WTC11 (cell line): Measurements from ENCODE around the gene MT1B. TPM values are rescaled to one million over a fixed set of nuclear protein-coding genes. Genes with fewer than 3 reads are reported as not detected.

Source experiments
- ATAC-seq: fragments of 200-7000 bp; cut with Tn5 transposase; 2 replicates; pipeline ENCODE4 v1.10.0; 2021; ENCODE audit warnings: mild to moderate bottlenecking, moderate library complexity
- CTCF ChIA-PET: fragments of 300-600 bp; sonication (Branson Sonifier 250); formaldehyde crosslinking; loops from one replicate; lab custom pipeline; 2021; ENCODE audit warnings: antibody characterized with exemption; lab: Charles Lee
- POLR2A ChIA-PET: fragments of 350-600 bp; sonication (Branson Sonifier 250); formaldehyde crosslinking; loops from one replicate; lab custom pipeline; 2021; ENCODE audit warnings: antibody characterized with exemption; lab: Charles Lee
- DNase-seq: peaks from one replicate; pipeline ENCODE4 v3.0.0; 2021; ENCODE audit warnings: low spot score
- H3K27ac Mint-ChIP-seq: 2 replicates; pipeline ENCODE4 v1.8.0; 2021; ENCODE audit warnings: mixed read lengths
- H3K27me3 Mint-ChIP-seq: 2 replicates; pipeline ENCODE4 v1.8.0; 2021; ENCODE audit warnings: low read depth, mild to moderate bottlenecking, moderate library complexity, mixed read lengths
- H3K36me3 Mint-ChIP-seq: 2 replicates; pipeline ENCODE4 v1.8.0; 2021; ENCODE audit warnings: mixed read lengths
- H3K4me1 Mint-ChIP-seq: 2 replicates; pipeline ENCODE4 v1.8.0; 2022; ENCODE audit warnings: mixed read lengths
- H3K4me3 Mint-ChIP-seq: 2 replicates; pipeline ENCODE4 v1.8.0; 2021; ENCODE audit warnings: mild to moderate bottlenecking, moderate library complexity, mixed read lengths
- H3K9me3 Mint-ChIP-seq: 2 replicates; pipeline ENCODE4 v1.8.0; 2021; ENCODE audit warnings: mixed read lengths
- ATF1 ChIP-seq: sonication (generic); formaldehyde crosslinking; IDR thresholded peaks from 2 replicates; pipeline ENCODE4 v1.8.1; 2023; ENCODE audit warnings: mild to moderate bottlenecking, moderate library complexity, missing genetic modification reagents
- ATF6 ChIP-seq: sonication (generic); formaldehyde crosslinking; IDR thresholded peaks from 2 replicates; pipeline ENCODE4 v1.8.1; 2023; ENCODE audit warnings: mild to moderate bottlenecking, missing genetic modification reagents
- CBFB ChIP-seq: sonication (generic); formaldehyde crosslinking; IDR thresholded peaks from 2 replicates; pipeline ENCODE4 v1.8.1; 2022; ENCODE audit warnings: mild to moderate bottlenecking, low read depth, missing genetic modification reagents
- CREB1 ChIP-seq: sonication (generic); formaldehyde crosslinking; IDR thresholded peaks from 2 replicates; pipeline ENCODE4 v1.8.0; 2023; ENCODE audit warnings: mild to moderate bottlenecking, missing genetic modification reagents
- JAZF1 ChIP-seq: fragments of 250-450 bp; sonication (Bioruptor Pico); IDR thresholded peaks from 2 replicates; pipeline ENCODE4 v1.9.0; 2021; ENCODE audit warnings: moderate library complexity, mild to moderate bottlenecking, inconsistent platforms
- NFE2L1 ChIP-seq: sonication (generic); formaldehyde crosslinking; IDR thresholded peaks from 2 replicates; pipeline ENCODE4 v1.8.1; 2023; ENCODE audit warnings: missing genetic modification reagents
- NFYB ChIP-seq: sonication (generic); formaldehyde crosslinking; conservative IDR thresholded peaks from 2 replicates; pipeline ENCODE4 v1.8.0; 2022; ENCODE audit warnings: low read depth, missing genetic modification reagents
- NR1H2 ChIP-seq: sonication (generic); formaldehyde crosslinking; IDR thresholded peaks from 2 replicates; pipeline ENCODE4 v1.9.0; 2021; ENCODE audit warnings: mild to moderate bottlenecking, moderate library complexity, missing genetic modification reagents
- NR2C2 ChIP-seq: sonication (generic); formaldehyde crosslinking; IDR thresholded peaks from 2 replicates; pipeline ENCODE4 v1.8.0; 2022; ENCODE audit warnings: mild to moderate bottlenecking, missing genetic modification reagents
- OVOL2 ChIP-seq: fragments of 250-450 bp; sonication (Bioruptor Pico); IDR thresholded peaks from 2 replicates; pipeline ENCODE4 v1.9.0; 2021; ENCODE audit warnings: mild to moderate bottlenecking, borderline replicate concordance
- PRRX2 ChIP-seq: fragments of 250-450 bp; sonication (Bioruptor Pico); IDR thresholded peaks from 2 replicates; pipeline ENCODE4 v1.8.0; 2021; ENCODE audit warnings: mild to moderate bottlenecking
- RELA ChIP-seq: sonication (generic); formaldehyde crosslinking; IDR thresholded peaks from 2 replicates; pipeline ENCODE4 v1.8.1; 2022; ENCODE audit warnings: missing genetic modification reagents, mild to moderate bottlenecking, borderline replicate concordance
- TCF7 ChIP-seq: sonication (generic); formaldehyde crosslinking; IDR thresholded peaks from 2 replicates; pipeline ENCODE4 v1.8.0; 2022; ENCODE audit warnings: mild to moderate bottlenecking, low read depth, missing genetic modification reagents, moderate library complexity
- TEAD1 ChIP-seq: sonication (generic); formaldehyde crosslinking; IDR thresholded peaks from 2 replicates; pipeline ENCODE4 v1.8.0; 2022; ENCODE audit warnings: mild to moderate bottlenecking, missing genetic modification reagents
- TEAD4 ChIP-seq: sonication (generic); formaldehyde crosslinking; IDR thresholded peaks from 2 replicates; pipeline ENCODE4 v1.8.0; 2022; ENCODE audit warnings: mild to moderate bottlenecking, missing genetic modification reagents
- ZBTB21 ChIP-seq: sonication (generic); formaldehyde crosslinking; IDR thresholded peaks from 2 replicates; pipeline ENCODE4 v1.8.1; 2023; ENCODE audit warnings: mild to moderate bottlenecking, missing genetic modification reagents, borderline replicate concordance
- ZBTB43 ChIP-seq: sonication (generic); formaldehyde crosslinking; IDR thresholded peaks from 2 replicates; pipeline ENCODE4 v1.8.1; 2023; ENCODE audit warnings: mild to moderate bottlenecking, missing genetic modification reagents
- ZNF121 ChIP-seq: sonication (generic); formaldehyde crosslinking; IDR thresholded peaks from 2 replicates; pipeline ENCODE4 v1.8.0; 2023; ENCODE audit warnings: missing genetic modification reagents
- ZNF138 ChIP-seq: sonication (generic); formaldehyde crosslinking; conservative IDR thresholded peaks from 2 replicates; pipeline ENCODE4 v1.8.1; 2022; ENCODE audit warnings: mild to moderate bottlenecking, moderate library complexity, missing genetic modification reagents
- ZNF317 ChIP-seq: sonication (generic); formaldehyde crosslinking; IDR thresholded peaks from 2 replicates; pipeline ENCODE4 v1.8.1; 2023; ENCODE audit warnings: low read depth, mild to moderate bottlenecking, moderate library complexity, missing genetic modification reagents, borderline replicate concordance
- total RNA-seq: library from RNA; stranded (reverse); gene quantifications from 3 replicates; pipeline ENCODE4 v1.2.3, GENCODE V29; 2021
- TF ChIP-seq, protein P1 (sequence below): fragments of 250-450 bp; sonication (Bioruptor Pico); IDR thresholded peaks from 2 replicates; pipeline ENCODE4 v1.9.0; 2021; ENCODE audit warnings: mild to moderate bottlenecking
- TF ChIP-seq, protein P2 (sequence below): fragments of 200-600 bp; IDR thresholded peaks from 2 replicates; pipeline ENCODE4 v1.8.0; 2022; ENCODE audit warnings: antibody characterized with exemption
- TF ChIP-seq, protein P3 (sequence below): fragments of 250-450 bp; sonication (Bioruptor Pico); IDR thresholded peaks from 2 replicates; pipeline ENCODE4 v1.9.0; 2021; ENCODE audit warnings: moderate library complexity, mild to moderate bottlenecking, inconsistent platforms, borderline replicate concordance

Gene MT1B
- total RNA-seq, 1 experiment from 2014 or later: not detected

DNA sequence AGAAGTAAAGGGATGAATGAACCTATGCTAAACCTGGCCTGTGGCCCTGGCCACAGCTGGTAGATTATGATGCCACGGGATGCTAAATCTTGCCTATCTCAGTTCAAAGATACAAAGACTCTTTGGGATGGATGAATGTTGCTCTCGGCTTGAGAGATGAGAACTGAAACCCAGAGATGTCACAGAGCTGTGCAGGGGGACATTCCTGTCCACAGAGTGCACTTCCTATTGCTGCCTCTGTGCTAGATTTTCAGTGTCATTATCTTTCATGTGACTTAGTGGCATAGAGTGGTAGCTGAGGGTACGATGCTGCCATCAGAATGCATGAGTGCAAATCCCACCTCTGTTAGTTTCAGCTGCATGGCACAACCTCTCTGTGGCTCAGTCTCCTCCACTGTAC, 21.6 kb upstream of the MT1B start:
- no peak overlapping the region for H3K27ac Mint-ChIP-seq
- H3K36me3 Mint-ChIP-seq: peaks cover 6% of the 10 kb centered on the region; the same call in 1 of the 2 replicates
- ChIA-PET CTCF (interaction anchor here (2.2 kb wide), 1 partner anchor 29 kb away, joined by 10 read pairs; no protein-coding TSS in a partner anchor), POLR2A (interaction anchor here (0.6 kb wide), 1 partner anchor 14 kb away, joined by 3 read pairs; no protein-coding TSS in a partner anchor)
- peaks cover 35% of the 10 kb centered on the region for H3K4me1 Mint-ChIP-seq
- DNase-seq (no peak), ATAC-seq (no peak)
- no peaks in the 10 kb centered on the region for H3K9me3 Mint-ChIP-seq
- peaks cover 100% of the 10 kb centered on the region for H3K27me3 Mint-ChIP-seq
- TF ChIP-seq RELA (CRISPR knock-in tag) (no peak), OVOL2 (no peak), ATF6 (CRISPR knock-in tag) (no peak), NR2C2 (no peak), ZNF138 (no peak), TEAD4 (CRISPR knock-in tag) (no peak), ZBTB43 (no peak)
- TF ChIP-seq, protein P1, sequence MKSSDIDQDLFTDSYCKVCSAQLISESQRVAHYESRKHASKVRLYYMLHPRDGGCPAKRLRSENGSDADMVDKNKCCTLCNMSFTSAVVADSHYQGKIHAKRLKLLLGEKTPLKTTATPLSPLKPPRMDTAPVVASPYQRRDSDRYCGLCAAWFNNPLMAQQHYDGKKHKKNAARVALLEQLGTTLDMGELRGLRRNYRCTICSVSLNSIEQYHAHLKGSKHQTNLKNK (CRISPR knock-in tag): no peak
- no peak overlapping the region for H3K4me3 Mint-ChIP-seq

- CTCF ChIA-PET: interaction anchor here (1.0 kb wide), 1 partner anchor 30 kb away, joined by 3 read pairs; no protein-coding TSS in a partner anchor
- Mint-ChIP-seq H3K4me1 (peaks cover 32% of the 10 kb centered on the region), H3K27me3 (peaks cover 100% of the 10 kb centered on the region), H3K4me3 (peak overlapping the region; percentile 72), H3K9me3 (no peaks in the 10 kb centered on the region), H3K27ac (no peak overlapping the region), H3K36me3 (peaks cover 6% of the 10 kb centered on the region; the same call in 1 of the 2 replicates)
- no peak for ATAC-seq
- POLR2A ChIA-PET: interaction anchor here (0.6 to 1.1 kb wide), 2 partner anchors 9 to 761 kb away, joined by 3 read pairs; no protein-coding TSS in a partner anchor
- DNase-seq: no peak
- TF ChIP-seq PRRX2 (CRISPR knock-in tag) (no peak), NFYB (CRISPR knock-in tag) (no peak), ZBTB21 (no peak), TEAD1 (CRISPR knock-in tag) (no peak), JAZF1 (no peak), ZNF121 (CRISPR knock-in tag) (no peak), NFE2L1 (no peak), ATF1 (CRISPR knock-in tag) (no peak), CBFB (no peak), NR1H2 (CRISPR knock-in tag) (no peak), CREB1 (CRISPR knock-in tag) (no peak), ZNF317 (CRISPR knock-in tag) (no peak), TCF7 (CRISPR knock-in tag) (no peak)
- TF ChIP-seq, protein P2, sequence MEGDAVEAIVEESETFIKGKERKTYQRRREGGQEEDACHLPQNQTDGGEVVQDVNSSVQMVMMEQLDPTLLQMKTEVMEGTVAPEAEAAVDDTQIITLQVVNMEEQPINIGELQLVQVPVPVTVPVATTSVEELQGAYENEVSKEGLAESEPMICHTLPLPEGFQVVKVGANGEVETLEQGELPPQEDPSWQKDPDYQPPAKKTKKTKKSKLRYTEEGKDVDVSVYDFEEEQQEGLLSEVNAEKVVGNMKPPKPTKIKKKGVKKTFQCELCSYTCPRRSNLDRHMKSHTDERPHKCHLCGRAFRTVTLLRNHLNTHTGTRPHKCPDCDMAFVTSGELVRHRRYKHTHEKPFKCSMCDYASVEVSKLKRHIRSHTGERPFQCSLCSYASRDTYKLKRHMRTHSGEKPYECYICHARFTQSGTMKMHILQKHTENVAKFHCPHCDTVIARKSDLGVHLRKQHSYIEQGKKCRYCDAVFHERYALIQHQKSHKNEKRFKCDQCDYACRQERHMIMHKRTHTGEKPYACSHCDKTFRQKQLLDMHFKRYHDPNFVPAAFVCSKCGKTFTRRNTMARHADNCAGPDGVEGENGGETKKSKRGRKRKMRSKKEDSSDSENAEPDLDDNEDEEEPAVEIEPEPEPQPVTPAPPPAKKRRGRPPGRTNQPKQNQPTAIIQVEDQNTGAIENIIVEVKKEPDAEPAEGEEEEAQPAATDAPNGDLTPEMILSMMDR: no peak
- TF ChIP-seq, protein P3, sequence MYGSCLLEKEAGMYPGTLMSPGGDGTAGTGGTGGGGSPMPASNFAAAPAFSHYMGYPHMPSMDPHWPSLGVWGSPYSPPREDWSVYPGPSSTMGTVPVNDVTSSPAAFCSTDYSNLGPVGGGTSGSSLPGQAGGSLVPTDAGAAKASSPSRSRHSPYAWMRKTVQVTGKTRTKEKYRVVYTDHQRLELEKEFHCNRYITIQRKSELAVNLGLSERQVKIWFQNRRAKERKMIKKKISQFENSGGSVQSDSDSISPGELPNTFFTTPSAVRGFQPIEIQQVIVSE (CRISPR knock-in tag): no peak
Measured at GRCh38 chr16:56631197-56631596, 20.5 kb upstream of the MT1B start.
